ENCODE results near the gene BCCIP. TPM values are rescaled to one million over a fixed set of nuclear protein-coding genes. Genes with fewer than 3 reads are reported as not detected.

BCCIP gene
- total RNA-seq, 1 donor from 2014 or later = 56.1 TPM

GRCh38 chr10:125801574-125801973 lies 21.8 kb upstream of the BCCIP start:
- no peak overlapping the region for H3K4me3 ChIP-seq (ENCODE audit: low read depth, low read length)
- peaks cover 11% of the 10 kb centered on the region for H3K36me3 ChIP-seq (ENCODE audit: control insufficient read depth, insufficient read depth, low read length)
- H3K27me3 ChIP-seq (ENCODE audit: control insufficient read depth, insufficient read depth, low read length) = no peaks in the 10 kb centered on the region
- no peak for TF ChIP-seq CTCF (IDR thresholded peaks at IDR 0.05; ENCODE audit: insufficient read depth, low read length, severe bottlenecking)
- DNase-seq (ENCODE audit: low read depth) = no peak
- no peak for FAIRE-seq

- TF ChIP-seq CTCF (IDR thresholded peaks at IDR 0.05; ENCODE audit: insufficient read depth, low read length, severe bottlenecking) = no peak
- FAIRE-seq = no peak
- Histone ChIP-seq H3K4me3 (ENCODE audit: low read depth, low read length) (no peak overlapping the region), H3K27me3 (ENCODE audit: control insufficient read depth, insufficient read depth, low read length) (no peaks in the 10 kb centered on the region), H3K36me3 (ENCODE audit: control insufficient read depth, insufficient read depth, low read length) (peaks cover 12% of the 10 kb centered on the region)
- no peak for DNase-seq (ENCODE audit: low read depth)
Observed at GRCh38 chr10:125802131-125802530, 21.2 kb upstream of the BCCIP start.

- peaks cover 14% of the 10 kb centered on the region for H3K36me3 ChIP-seq (ENCODE audit: control insufficient read depth, insufficient read depth, low read length)
- H3K4me3 ChIP-seq (ENCODE audit: low read depth, low read length) = no peak overlapping the region
- no peak for FAIRE-seq
- H3K27me3 ChIP-seq (ENCODE audit: control insufficient read depth, insufficient read depth, low read length) = no peaks in the 10 kb centered on the region
- DNase-seq (ENCODE audit: low read depth) = peak; percentile 8
- no peak for TF ChIP-seq CTCF (IDR thresholded peaks at IDR 0.05; ENCODE audit: insufficient read depth, low read length, severe bottlenecking)
Observed at GRCh38 chr10:125802739-125803138, 20.6 kb upstream of the BCCIP start.

GRCh38 chr10:125808047-125808446 lies 15.3 kb upstream of the BCCIP start:
- H3K4me3 ChIP-seq (ENCODE audit: low read depth, low read length) = no peak overlapping the region
- peaks cover 15% of the 10 kb centered on the region for H3K36me3 ChIP-seq (ENCODE audit: control insufficient read depth, insufficient read depth, low read length)
- no peaks in the 10 kb centered on the region for H3K27me3 ChIP-seq (ENCODE audit: control insufficient read depth, insufficient read depth, low read length)
- FAIRE-seq (no peak), DNase-seq (ENCODE audit: low read depth) (no peak)
- TF ChIP-seq CTCF (IDR thresholded peaks at IDR 0.05; ENCODE audit: insufficient read depth, low read length, severe bottlenecking) = no peak

- FAIRE-seq = no peak
- H3K36me3 ChIP-seq (ENCODE audit: control insufficient read depth, insufficient read depth, low read length) = peaks cover 13% of the 10 kb centered on the region
- no peak for TF ChIP-seq CTCF (IDR thresholded peaks at IDR 0.05; ENCODE audit: insufficient read depth, low read length, severe bottlenecking)
- DNase-seq (ENCODE audit: low read depth) = no peak
- H3K4me3 ChIP-seq (ENCODE audit: low read depth, low read length) = no peak overlapping the region
- H3K27me3 ChIP-seq (ENCODE audit: control insufficient read depth, insufficient read depth, low read length) = no peaks in the 10 kb centered on the region
Observed at GRCh38 chr10:125811251-125811650, 12.1 kb upstream of the BCCIP start.

- Histone ChIP-seq H3K4me3 (ENCODE audit: low read depth, low read length) (no peak overlapping the region), H3K27me3 (ENCODE audit: control insufficient read depth, insufficient read depth, low read length) (no peaks in the 10 kb centered on the region), H3K36me3 (ENCODE audit: control insufficient read depth, insufficient read depth, low read length) (peaks cover 10% of the 10 kb centered on the region)
- DNase-seq (ENCODE audit: low read depth) (no peak), FAIRE-seq (no peak)
- no peak for TF ChIP-seq CTCF (IDR thresholded peaks at IDR 0.05; ENCODE audit: insufficient read depth, low read length, severe bottlenecking)
Observed at GRCh38 chr10:125812128-125812750, 11.1 kb upstream of the BCCIP start.

Data from bronchial epithelial cell (primary cell).